NCI-H1048 (cell line): ENCODE measurements around the gene GNAI1.

Source experiments
- DNase-seq: peaks from one replicate; lab custom pipeline; 2025; lab: John Stamatoyannopoulos, UW

GNAI1 gene

DNA sequence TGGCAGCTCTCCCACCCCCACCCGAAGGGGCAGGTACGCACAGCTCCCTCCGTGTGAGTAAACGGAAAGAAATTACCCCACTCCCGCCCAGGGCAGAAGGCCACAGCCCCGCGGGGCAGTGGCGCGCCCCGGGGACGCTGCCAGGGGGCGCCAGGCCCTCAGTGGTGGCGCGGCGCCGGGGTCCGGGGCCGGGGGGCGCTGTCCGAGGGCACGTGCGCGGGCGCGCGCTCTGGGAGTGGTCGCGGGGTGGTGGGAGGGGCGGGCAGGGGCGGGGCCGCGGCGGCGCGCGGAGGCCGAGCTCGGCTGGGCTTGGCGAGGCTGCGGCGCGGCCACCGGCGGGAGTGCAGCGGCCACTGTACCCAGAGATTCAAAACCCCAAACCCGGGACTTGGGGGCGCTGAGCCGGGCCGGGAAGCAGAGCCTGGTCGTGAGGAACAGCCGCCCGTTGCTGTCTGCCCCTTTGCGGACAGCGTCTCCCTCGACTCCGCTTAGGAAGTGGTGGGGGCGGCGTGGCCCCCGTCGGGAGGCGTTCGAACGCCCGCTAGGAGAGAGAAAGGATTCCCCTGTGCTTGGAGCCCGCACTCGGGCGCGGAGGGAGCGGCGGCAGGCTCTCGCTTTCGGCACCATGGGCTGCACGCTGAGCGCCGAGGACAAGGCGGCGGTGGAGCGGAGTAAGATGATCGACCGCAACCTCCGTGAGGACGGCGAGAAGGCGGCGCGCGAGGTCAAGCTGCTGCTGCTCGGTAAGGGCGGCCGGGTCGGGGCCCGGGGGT, at the start of gene GNAI1:
Gene GNAI1, plus strand, starts transcription at position 296 of the 773 bp plus-strand sequence. Its CDS starts 330 bp downstream, at position 626.
- DNase-seq = peak; percentile 72

- no peak for DNase-seq
Measured at GRCh38 chr7:80087051-80087770, 47.4 kb upstream of the GNAI1 start.

DNA sequence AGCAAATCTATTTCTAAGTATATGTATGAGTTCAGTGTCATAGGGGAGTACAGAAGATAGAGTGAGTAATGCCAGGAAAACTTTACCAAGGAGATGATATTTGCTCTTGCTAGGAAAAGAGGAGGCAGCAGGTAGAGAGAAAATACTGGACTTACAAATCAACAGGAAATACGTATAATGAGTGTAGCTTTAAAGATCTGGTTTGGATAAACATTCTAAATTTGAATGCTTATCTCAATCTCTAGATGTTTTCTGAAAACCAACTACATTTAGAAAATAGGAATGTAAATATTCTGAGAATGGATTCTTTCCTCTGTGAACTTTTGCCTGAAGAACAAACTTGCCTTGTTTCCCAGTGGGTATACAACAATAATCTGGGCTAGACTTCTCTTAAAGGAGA, 46.9 kb upstream of the GNAI1 start:
- peak; percentile 16 for DNase-seq

DNA sequence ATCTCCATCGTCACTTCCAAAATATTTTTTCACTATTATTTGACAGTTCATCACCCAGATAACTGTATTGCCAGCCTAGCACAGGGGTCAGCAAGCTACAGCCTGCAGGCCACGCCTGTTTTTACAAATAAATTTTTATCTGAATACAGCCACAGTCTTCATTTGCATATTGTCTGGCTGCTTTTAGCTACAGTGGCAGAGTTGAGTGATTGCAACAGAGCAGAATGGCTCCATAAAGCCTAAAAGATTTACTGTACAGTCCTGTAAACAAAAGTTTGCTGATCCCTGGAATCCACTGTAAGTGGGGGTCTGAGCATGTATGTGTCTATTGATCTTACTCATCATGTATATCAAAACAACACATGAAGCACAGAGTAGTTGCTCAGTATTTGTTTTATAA, 45.9 kb upstream of the GNAI1 start:
- no peak for DNase-seq

DNA sequence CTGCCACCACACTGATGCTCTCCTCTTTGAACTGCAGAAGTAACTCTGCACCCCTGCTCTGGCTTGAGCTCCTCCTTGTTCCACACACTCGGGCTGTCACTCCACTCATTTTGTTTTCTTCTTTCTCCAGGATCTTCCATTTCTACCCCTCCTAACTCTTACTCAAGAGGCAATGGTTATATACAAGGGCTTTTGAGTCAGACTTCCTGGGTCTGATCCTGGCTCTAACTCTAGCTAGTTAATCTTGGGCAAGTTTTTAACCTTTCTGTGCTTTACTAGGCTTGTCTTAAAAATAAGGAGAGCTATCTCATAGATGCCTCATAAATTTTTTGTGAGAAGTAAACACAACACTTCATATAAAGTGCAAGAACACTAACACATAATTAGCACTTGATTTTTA, 45.3 kb upstream of the GNAI1 start:
- DNase-seq = no peak

DNA sequence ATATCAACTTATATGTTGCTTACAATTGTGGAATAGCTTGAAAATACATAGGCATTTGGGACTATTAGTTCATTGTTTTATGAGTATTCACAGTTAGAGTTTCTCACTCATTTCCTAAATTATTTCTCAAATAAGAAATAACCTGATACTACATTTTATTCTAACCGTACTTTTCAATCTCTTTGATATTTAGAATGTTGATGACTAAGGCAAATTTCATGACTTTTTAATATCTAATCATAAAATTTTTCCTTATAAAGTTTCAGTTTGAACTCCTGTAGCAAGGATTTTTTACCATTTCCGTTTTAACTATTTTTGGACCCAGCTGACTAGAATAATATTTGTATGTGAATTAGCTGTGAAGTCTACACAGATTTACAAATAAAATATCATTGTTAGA, 41.3 kb upstream of the GNAI1 start:
- DNase-seq = no peak

DNA sequence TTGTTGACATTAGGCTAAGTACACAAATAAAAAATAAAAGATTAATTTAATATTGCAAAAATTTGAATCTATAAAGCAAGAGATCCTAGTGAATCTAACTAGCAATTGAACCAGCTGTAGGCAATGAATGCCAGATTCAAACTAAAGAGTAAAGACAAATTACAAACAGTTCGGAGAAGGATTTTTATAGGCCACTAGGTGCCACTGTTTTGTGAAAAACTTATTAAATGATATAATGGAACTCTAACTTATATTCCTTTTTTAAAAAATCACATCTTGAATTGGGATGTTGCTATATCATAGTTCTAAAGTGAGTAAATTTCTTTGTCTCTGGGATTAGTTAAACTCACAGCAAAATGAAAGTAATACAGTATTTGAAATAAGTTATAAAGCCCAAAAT, 39.1 kb upstream of the GNAI1 start:
- DNase-seq = no peak

DNA sequence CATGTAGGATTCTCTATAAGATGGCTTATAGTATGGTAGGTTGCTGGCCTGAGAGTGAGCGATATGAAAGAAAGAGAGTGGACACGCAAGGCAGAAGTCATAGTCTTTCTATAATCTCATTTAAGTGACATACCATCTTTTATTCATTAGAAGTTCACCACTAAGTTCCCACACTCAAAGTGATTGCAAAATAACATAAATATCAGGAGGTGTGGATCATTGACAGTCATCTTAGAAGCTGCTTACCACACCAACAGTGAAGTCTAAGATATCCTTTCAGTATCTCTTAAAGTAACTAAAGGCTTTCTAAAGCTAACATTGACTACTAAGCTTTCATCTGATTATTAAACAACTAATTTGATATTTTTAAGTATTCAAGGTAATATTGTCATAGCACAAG, 36.9 kb upstream of the GNAI1 start:
- no peak for DNase-seq

DNA sequence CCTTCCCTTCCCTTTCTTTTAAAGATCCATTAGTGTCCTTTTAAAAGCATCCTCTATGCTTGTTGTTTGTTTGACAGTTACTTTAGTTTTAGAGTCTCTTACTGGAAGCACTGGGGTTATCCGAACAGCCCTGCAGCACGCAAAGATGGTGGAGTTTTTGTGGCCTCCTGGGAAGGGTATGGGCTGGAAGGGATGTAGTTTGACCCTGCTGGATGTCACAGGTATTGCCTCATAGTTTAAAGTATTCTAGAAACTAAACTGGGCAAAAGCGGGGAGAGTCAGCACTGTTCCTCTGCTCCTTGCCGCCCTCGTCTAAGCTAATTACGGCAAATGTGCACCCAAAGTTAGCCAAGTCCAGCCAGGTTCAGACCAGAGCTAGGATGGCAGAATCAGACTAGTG, 35.8 kb upstream of the GNAI1 start:
- no peak for DNase-seq

DNA sequence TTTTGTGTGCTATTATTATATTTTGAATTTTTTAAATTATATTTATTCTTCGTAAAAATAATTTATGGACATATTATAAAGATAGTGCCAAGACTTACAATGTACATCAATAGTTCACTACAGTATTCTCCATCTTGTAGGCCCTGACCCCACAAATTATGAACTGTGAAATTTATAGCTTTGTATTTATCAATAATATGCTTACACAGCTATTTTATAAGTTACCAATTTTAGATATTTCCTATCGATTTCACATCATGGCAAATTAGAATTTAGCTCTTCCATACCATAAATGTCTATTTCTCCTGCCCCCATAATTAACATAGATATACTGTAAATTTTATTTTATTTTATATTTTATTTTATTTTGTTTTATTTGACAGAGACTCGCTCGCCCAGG, 34.4 kb upstream of the GNAI1 start:
- no peak for DNase-seq

DNA sequence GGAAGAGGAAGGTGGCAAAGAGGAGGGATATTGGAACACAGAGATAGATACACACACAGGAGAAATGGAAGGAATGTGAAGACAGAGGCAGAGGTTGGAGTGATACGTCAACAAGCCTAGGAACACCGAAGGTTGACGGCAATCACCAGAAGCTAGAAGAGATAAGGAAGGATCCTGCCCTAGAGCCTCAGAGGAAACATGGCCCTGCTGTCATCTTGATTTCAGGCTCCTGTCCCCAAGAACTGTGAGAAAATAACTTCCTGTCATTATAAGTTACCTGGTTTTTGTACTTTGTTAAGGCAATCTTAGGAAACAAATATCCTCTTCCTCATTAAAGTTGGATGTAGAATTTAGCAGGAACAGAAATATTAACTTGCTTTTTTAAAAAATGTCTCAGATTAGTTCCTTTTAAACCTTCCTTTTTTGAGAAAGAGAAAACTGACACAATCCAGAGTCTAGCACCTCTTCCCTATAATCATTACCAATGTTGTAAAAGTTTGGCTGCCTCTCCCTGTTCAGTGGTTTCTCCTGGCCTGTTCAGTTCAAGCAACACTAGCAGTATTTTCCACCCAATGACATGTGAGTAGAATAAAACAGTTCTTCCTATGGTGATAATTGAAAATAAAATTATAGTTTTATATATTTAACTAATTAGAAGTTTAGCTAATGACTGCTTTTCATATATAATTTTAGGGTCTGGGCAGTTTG, 28.8 kb upstream of the GNAI1 start:
- no peak for DNase-seq

DNA sequence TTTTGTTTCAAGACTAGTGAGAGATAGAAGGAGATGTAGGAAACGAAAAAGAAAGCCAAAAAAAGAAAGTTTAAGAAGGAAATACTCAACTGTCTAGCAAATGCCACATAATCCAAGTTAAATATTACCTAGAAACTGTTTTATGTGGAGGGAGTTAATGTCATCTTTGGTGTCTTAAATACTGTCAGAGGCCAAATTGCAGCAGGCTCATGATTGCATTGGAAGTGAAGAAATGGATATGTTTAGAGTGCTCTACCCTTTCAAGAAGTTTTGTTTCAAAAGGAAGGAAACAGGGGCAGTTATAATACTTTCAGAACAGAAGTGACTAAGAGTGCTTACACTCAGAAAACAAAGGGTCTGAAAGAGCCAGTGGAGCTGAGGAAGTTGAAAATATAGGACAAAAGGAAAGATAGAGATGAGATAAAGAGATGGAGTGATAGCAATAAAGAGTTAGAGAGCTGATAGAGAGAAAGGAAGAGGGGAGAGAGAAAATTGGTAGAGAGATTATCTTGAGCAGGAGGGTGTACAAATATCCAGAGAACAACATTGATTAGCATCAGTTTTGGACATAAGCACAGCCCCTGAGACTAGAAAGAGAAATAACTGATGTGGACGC, 28.0 kb upstream of the GNAI1 start:
- no peak for DNase-seq

- DNase-seq = no peak
Measured at GRCh38 chr7:80107278-80107677, 27.4 kb upstream of the GNAI1 start.

GRCh38 chr7:80110376-80110775, 24.3 kb upstream of the GNAI1 start:
- no peak for DNase-seq

DNA sequence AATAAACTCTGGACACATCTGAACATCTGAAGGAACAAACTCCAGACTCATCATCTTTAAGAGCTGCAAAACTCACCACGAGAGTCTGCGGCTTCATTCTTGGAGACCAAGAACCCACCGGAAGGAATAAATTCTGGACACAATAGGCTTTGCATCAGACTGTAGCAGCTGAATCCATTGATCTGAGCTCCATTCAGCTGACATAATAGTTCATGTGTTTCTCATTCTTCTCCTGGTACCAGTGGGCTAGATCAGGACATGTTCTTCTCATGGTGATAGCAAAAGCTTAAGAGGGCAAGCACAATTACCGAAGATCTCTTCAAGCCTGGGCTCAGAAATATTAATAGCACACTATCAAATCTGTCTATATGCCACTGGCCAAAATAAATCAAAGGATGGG, 20.5 kb upstream of the GNAI1 start:
- DNase-seq = no peak

DNA sequence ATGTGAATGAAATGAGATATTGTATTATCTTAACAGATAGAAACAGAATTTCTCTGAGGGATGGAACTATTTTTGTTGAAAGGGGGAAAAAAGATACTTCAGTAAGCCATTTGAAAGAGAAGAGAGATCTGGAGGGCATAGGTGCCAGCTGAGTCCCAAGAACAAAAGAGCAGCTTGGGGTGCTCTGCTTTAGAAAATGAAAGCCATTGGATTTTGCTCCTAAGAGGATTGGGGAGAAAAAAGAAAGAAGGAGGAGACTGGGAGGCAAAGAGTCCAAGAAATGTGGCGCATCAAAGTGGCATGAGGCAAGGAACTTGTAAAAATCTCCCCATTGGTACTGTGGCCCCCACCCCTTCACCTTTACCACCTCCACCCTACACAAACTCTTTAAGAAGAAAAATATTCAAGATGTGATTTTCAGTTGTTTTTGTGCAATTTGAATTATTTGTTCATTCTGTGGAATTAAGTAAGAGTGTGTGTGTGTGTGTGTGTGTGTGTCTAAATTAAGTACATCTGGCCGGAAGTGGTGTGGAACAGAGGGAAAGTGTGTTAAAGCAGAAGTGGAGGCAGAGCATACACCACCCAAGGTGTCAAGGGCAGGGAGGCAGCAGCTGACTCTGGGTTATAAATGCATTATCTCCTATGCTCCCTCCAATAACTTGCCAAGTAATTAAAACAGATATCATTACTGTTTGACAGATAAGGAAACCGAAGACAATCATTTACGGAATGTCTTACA, 9.9 kb upstream of the GNAI1 start:
- DNase-seq = no peak

DNA sequence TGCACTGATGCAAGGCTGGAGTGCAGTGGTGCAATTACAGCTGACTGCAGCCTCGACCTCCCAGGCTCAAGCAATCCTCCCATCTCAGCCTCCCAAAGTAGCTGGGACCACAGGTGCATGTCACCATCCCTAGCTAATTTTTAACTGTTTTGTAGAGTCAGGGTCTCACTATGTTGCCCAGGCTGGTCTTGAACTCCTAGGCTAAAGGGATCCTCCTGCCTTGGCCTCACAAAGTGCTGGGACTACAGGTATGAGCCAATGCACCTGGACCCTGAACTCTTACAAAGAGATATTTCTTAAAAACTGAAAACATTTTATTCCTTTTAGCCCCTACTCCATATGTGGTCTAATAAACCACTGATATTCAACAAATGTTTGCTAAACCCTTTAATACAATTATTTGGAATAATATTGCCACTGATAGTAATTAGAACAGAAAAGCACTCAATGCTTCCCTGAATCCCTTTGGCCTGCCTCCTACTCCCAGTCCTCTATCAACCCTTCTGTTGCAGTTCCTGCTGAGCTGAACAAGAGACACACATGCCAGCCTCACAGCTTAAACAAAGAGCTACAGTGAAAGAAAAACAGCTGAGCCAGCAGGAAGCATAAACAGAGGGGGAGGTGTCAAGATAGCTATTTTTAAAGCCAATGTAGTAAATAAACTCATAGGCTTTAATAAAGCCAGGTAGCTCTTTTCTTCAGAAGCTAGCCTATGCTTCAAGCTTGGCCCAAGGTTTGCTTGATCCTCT, 7.0 kb upstream of the GNAI1 start:
- DNase-seq = no peak

GRCh38 chr7:80128918-80129317, 5.7 kb upstream of the GNAI1 start:
- no peak for DNase-seq

- DNase-seq = no peak
Measured at GRCh38 chr7:80129785-80130184, 4.8 kb upstream of the GNAI1 start.

GRCh38 chr7:80131675-80132435, 2.8 kb upstream of the GNAI1 start:
- DNase-seq = no peak
